Vagina (tissue), 2 donors: Measurements from ENCODE around the gene PPP1CA.

Experiments
- CTCF ChIP-seq, 3 experiments: fragments of 450-650 bp in 2 of 3; fragments of 200-600 bp in 1 of 3; sonication (generic) in 1 of 3; IDR thresholded peaks; one replicate each; pipeline ENCODE4 v1.5.1; 2017 to 2019; ENCODE audit warnings: antibody characterized with exemption in 3 of 3, mild to moderate bottlenecking in 2 of 3, moderate library complexity in 2 of 3
- POLR2A ChIP-seq, 2 donors: fragments of 450-650 bp; IDR thresholded peaks; one replicate each; pipeline ENCODE4 v1.6.1; 2017; ENCODE audit warnings: antibody characterized with exemption in 2 of 2, mild to moderate bottlenecking in 2 of 2, moderate library complexity in 2 of 2
- POLR2AphosphoS5 ChIP-seq, 2 donors: sonication (generic); formaldehyde crosslinking; IDR thresholded peaks; one replicate each; pipeline ENCODE4 v1.9.0; 2017; ENCODE audit warnings: antibody characterized with exemption in 2 of 2, mild to moderate bottlenecking in 2 of 2, low read depth in 1 of 2; ENCODE audit not compliant: insufficient read depth in 1 of 2

GRCh38 chr11:67406420-67406968 lies 4.8 kb upstream of the PPP1CA start:
- TF ChIP-seq CTCF (IDR thresholded peaks at IDR 0.05) (no peak), POLR2A (IDR thresholded peaks at IDR 0.05) (no peak), POLR2AphosphoS5 (IDR thresholded peaks at IDR 0.05; ENCODE audit: insufficient read depth in 1 of 2, low read depth in 1 of 2) (no peak)
